ENCODE data around the gene MMP15. TPM values are rescaled to one million over a fixed set of nuclear protein-coding genes. Genes with fewer than 3 reads are reported as not detected.
"Not testable (repeated sequence)": the region's sequence is repeated elsewhere in the genome, so short reads cannot be mapped to it uniquely, and the experiment has no call there.

Gene MMP15
- total RNA-seq, result 70.3 TPM
- long read RNA-seq, full-length matches to known transcripts, result 45 of 67 reads
- long read RNA-seq, partial matches to known transcripts, result 19 of 67 reads
- long read RNA-seq, other reads (novel, unspliced or antisense), result 3 of 67 reads

DNA sequence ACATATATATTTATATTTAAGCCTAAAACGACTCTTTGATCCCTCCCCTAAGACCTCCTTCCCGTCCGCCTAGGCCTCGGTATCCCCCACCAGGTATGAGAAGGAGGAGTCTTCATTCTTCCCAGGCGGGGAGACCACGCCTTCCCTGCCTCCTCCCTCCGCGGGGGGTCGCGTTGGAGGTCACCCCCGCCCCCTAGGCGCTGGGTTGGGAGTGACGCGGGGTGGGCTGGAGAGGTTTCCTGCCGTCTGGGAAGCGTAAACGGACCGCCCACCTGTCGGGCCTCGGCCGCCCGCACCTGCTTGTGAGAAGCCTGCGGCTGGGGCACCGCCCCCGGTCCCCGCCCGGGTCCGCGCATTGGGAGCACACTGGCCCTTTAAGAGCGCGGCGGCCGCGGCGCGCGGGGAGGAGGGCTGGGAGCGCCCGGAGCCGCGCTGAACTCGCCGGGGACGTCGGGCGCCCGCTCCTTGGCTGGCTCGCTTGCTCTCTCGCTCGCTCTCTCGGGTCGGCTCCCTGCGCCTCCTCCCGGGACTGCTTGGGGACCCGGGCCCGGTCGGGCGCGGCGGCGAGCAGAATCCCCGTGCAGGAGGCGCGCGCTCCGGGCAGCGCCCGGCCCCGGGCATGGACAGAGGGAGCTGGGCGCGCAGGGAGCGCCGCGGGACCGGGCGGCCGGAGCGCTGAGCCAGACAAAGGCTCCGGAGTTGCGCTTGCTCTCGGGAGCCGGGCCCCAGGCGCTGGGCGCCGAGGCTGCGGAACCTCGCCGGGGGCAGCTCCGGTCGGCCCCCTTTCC is at the start of gene MMP15:
TSS of gene MMP15 (plus strand) at position 404 of the 788 bp plus-strand sequence. CDS start 597 bp downstream, outside the sequence.
- intact Hi-C loops (cut with DNase I), result loop anchor here (1.0 to 10.0 kb wide), 3 partner anchors 97 to 609 kb away; no protein-coding TSS in a partner anchor
- ATAC-seq (peak; percentile 69), DNase-seq (ENCODE audit: missing footprints) (peak; percentile 87)

DNA sequence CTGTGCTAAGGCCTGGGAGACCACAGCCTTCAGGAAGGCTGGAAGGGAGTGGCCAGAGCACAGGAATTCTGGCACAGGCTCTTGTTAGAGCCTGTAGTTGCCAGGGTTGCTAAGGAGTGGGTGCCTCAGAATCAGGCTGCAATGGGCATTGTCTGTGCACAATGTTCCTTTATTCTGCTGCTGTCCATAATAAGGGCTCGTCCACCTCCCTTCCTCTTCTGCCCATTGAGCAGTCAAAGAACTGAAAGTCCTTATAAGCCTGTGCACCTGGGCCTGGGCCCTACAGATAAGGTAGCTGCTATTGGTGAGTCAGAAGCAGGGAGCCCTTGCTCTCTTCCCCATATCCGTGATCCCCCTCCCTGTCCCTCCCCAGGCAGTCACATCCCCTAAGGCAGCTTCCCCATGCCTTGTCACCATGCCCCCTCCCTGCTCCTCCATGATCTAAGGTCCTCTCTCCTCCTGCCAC is 49.2 kb upstream of the MMP15 start:
- DNase-seq (ENCODE audit: missing footprints) (peak; percentile 50), ATAC-seq (peak; percentile 84)
- intact Hi-C loops (cut with DNase I), result no loop called here

DNA sequence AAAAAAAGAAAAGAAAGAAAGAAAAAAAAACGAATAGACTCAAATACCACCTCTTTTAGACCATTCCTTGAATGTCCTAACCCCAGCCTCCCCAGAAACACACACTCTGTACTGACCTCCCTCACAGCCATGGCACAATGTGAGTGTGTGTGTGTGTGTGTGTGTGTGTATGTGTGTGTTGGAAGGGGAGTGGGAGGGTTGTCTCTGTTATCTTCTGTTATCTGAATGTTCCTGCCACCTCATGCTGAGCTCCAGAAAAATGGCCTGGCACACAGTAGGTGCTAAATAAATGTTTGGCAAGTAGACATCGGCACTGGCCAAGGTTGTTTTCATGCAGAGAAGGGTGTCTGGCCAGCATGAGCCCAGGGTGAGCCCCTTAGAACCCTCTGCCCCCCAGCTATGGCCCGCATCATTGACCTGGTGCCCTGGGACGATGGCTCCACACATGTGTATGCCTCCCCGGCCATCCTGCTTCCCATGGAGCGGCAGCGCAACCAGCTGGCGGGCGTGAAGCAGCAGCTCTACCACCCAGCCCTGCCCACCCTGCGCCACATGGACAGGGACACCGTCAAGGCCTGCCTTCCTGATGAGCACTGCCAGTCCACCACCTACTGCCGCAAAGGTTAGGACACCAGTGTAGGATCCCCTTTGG is 48.0 kb upstream of the MMP15 start:
- ATAC-seq (peak; percentile 17), DNase-seq (ENCODE audit: missing footprints) (peak; percentile 63)
- intact Hi-C loops (cut with DNase I), result no loop called here

DNA sequence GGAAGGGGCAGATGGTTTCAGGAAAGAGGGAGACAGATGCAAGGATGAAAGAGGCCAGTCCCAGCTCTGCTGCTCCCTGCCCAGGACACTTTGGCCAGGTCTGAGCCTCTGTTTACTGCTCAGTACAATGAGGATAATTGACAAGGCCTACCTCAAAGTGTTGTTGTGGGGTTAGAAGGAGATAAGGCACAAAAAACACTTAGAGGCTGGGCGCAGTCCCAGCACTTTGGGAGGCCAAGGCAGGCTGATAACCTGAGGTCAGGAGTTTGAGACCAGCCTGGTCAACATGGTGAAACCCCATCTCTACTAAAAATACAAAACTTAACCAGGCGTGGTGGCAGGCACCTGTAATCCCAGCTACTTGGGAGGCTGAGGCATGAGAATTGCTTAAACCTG is 47.5 kb upstream of the MMP15 start:
- intact Hi-C loops (cut with DNase I); ATAC-seq: not testable (repeated sequence)
- DNase-seq (ENCODE audit: missing footprints), result peak; percentile 37

DNA sequence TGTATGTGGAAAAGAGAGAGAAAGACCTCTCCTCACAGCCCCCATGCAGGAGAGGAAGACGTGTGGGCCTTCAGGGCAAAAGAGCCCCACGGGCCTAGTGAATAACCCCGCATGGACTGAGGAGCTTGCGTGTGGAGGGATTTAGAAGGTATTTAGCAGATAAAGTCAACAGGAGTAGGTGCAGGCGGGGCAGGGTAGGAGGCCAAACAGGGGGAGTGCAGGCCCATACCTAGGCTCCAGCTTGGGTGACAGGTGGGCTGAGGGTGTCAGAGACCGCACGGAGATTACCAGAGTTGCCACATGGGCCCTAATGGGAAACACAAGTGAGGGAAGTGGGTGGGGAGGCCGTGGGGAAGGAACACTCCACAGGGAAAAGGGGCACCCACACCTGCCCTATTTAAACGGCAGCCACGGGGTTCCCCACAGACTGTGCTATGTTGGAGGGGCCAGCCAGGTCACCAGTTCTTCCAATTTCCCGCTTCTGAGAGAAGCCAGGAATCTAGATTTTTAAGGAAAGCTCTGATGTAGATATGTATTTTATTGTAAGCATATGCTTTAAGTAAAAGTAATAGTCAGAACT is 46.5 kb upstream of the MMP15 start:
- intact Hi-C loops (cut with DNase I), result no loop called here
- DNase-seq (ENCODE audit: missing footprints), result peak; percentile 21
- ATAC-seq, result no peak

DNA sequence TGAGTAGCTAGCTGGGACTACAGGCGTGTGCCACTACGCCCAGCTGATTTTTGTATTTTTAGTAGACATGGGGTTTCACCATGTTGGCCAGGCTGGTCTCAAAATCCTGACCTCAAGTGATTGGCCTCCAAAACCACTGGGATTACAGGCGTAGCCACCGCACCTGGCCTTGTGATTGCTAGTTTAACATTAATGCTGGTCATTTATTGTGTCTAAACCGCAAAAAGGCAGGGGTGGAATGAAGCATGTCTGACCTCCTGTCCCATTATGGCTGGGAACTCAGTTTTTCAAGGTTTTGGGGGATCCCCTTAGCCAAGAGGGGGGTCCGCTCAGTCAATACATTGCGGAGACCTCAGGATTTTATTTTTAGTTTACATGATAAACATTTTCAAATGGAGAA is 43.9 kb upstream of the MMP15 start:
- no peak for ATAC-seq
- DNase-seq (ENCODE audit: missing footprints), result no peak
- intact Hi-C loops (cut with DNase I), result no loop called here

DNA sequence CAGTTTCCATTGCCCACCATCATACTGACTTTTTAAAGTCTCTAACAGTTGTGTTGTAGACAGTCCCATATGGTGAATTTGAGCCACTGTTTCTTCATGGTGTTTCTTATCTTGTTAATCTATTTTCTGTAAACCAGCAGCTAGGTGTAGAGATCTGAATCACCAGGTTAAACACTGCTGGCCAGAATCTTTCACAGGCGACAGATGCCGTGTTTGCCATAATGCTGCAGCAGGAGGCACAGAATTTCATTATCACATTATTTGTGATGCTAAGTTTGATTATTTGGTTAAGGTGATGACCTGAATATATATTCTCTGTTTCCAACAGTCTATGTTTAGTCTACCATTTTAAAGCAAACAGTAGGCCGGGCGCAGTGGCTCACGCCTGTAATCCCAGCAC is 43.2 kb upstream of the MMP15 start:
- intact Hi-C loops (cut with DNase I), result no loop called here
- DNase-seq (ENCODE audit: missing footprints), result no peak
- no peak for ATAC-seq

DNA sequence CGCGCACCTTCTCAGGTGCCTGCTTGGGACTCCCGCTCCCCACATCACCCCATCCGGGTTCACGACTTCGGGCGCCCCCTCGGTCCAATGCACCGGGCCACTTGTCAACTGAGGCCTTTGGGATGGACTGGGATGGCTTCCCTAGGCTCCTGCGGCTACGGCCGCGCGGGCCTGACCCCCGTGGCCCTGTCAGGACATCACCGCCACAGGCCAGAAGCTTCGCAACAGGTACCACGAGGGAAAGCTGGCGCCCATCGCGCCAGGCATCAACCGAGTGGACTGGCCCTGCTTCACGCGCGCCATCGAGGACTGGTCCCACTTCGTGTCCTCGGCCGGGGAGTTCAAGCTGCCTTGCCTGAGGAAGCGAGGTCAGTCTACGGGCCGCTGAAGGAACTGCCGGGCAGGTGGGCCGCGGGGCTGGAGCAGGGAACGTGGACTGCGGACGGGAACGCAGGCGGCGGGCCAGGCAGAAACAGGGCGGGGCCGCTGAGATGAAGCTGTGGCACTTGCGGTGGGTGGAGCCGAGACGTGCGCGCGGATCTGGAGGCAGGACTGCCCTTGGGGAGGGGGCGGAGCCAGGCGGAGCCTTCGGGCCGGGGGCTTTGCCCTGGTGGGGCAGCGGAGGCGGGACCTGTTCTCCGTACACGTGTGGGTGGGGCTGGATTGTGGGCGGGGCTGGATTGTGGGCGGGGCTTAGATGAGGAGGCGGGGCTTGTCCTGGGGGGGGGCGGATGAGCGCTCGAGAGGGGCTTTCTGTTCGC is 40.9 kb upstream of the MMP15 start:
- ATAC-seq, result peak; percentile 87
- intact Hi-C loops (cut with DNase I), result loop anchor here (5.0 kb wide), 1 partner anchor 47 kb away; no protein-coding TSS in a partner anchor
- DNase-seq (ENCODE audit: missing footprints), result peak; percentile 94

DNA sequence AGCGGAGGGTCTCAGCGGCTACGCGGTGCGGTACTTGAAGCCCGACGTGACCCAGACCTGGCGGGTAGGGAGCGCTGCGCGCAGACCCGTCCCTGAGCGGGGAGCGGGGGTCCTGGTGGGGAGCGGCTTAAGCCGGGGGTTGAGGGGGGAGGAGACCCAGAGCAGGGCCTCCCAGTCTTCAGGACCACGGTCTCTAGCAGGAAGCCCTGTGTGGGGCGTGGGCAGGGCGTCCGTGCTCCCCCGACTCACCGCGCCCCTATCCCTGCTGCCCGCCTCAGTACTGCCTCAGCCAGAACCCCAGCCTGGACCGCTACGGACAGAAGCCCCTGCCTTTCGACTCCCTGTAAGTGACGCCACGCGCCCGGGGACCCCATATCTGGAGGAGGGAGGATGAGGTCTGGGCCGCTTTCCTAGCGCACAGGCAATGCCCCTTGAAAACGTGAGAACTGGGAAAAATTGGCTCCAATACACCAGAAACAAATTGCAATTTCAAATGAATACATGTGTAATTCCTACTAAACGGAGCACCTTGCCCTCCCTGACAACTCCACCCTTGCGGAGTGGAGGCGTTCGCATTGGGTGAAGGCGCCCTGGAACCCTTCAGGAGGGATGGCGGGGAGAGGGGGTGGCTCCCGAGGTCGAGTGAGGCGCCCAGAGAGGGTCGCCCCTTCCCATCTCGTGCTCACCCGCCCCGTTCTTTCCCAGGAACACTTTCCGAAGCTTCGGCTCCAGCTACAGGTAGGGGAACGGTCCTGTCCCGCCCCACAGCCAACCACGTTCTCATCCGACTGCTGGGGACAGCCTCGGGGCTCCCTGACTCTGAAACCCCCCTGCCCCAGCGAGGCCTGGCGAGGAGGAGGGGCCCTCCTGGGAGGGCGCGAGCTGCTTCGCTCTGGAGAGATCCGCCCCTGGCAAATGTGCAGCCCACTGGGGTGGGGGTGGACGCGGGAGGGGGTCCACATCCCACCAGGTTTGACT is 40.1 kb upstream of the MMP15 start:
- intact Hi-C loops (cut with DNase I), result loop anchor here (5.0 kb wide), 1 partner anchor 48 kb away; no protein-coding TSS in a partner anchor
- ATAC-seq (peak; percentile 36), DNase-seq (ENCODE audit: missing footprints) (no peak)

DNA sequence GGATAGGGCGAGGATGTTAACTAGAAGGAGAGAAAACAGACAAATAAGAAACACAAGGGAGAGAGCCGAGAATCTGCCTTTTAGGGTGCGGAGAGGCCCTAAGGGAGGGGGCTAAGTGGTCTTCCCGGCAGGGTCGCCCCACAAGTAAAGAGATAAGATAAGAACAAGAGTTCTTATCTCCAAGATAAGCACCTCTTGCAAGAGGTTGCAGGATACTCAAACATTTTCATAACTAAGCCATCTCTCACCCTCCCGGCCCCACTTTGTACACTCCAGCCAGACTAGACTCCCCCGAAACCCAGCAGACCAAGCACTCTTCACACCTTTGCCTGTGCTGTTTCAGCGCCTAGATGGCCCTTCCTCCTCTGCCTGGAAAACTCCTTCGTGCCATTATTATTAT is 39.4 kb upstream of the MMP15 start:
- DNase-seq (ENCODE audit: missing footprints) (no peak), ATAC-seq (no peak)
- intact Hi-C loops (cut with DNase I), result loop anchor here (5.0 kb wide), 1 partner anchor 49 kb away; no protein-coding TSS in a partner anchor

DNA sequence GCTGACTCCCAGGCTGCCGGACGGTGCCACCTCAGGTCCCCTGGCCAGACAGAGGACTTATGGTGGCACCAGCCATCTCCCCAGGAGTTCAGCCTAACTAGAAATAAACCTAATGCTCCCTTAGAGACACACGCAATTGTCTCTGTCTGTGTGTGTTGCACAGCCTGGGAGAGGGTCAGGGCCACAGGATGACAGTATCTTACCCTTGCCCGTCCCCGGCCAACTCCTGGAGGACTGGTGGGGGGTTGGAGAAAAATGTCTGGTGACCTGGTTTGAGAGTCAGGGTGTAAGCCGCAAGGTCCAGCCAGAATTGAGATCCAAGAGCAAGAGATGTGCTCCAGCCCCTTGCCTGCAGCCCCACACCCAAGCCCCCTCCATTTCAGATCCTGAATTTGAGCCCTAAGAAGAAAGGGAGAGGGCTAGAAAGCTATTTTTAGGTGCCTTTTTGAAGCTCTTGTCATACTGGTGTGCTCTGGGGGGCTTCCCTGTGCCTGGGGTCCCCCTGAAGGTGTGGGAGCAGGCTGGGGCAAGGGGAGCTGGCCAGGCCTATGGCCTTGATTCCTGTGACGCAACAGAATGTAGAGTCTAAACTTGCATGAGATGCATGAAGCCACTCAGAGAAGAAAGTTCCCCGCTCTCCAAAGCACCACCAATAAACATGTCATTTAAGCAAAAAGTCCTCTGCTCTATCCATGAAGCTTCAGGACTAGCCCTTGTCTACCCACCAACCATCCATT is 37.9 kb upstream of the MMP15 start:
- no peak for DNase-seq (ENCODE audit: missing footprints)
- no peak for ATAC-seq
- intact Hi-C loops (cut with DNase I), result loop anchor here (5.0 kb wide), 1 partner anchor 50 kb away; no protein-coding TSS in a partner anchor

DNA sequence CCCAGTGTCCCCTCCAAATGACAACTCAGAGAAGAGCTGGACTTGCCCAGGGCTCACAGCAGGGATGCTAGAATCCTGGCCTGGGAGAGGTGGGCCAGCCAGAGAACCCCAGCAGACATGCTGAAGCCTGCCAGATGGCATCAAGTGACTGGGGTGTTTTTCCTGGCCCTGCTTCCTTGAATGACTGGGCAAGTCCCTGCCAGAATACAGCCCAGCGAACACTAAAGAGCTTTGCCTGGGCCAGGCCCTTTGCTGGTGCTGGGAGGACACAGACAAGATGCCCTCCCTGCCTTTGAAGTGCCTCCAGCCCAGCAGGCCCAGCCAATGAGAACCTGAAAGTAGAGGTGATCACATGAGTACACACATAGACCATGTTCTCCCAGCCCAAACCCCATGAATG is 36.6 kb upstream of the MMP15 start:
- DNase-seq (ENCODE audit: missing footprints) (no peak), ATAC-seq (peak; percentile 62)
- intact Hi-C loops (cut with DNase I), result loop anchor here (5.0 kb wide), 1 partner anchor 52 kb away; no protein-coding TSS in a partner anchor

DNA sequence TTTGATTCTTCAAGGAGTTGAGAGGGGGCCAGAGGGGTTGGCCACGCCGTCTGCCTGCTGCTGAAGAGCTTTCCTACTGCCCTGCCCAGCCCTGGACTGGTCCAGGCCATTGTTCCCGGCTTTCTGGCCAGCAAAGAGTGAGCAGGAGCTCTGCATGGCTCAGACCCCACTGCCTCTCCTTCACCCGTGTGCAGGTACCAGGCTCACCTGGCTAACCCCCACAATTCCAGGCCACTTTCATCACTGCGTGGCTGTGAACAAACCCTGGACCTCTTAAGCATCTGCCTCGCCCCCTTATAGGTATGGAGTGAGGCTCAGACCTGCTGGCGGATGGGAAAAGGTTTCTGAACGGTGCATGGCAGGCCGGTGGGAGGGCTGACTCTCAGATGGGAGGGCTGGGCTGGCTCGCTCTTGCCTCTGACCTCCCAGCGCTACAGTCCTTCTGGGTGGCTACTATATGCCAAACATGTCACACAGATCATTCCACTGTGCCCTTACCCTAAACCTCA is 33.9 kb upstream of the MMP15 start:
- ATAC-seq (no peak), DNase-seq (ENCODE audit: missing footprints) (no peak)
- intact Hi-C loops (cut with DNase I), result no loop called here

DNA sequence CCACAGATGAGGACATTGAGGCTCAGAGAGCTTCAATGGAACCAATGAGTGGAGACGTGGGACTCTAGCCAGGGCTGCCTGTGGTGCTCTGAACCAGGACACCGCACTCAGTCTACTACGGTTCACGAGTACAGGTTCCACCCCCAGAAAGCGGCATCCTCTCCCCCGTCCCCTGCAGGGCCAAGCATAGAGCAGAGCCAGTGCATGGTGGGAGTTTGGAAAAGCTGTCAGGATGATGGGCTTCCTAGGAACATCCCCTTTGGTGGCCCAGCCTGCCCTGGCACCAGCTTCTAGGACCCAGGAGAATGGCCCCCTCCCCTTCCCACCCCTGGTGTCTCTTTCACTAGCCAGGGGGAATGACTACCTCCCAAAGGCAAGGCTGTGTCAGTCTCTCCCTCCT is 33.5 kb upstream of the MMP15 start:
- no peak for DNase-seq (ENCODE audit: missing footprints)
- intact Hi-C loops (cut with DNase I), result no loop called here
- ATAC-seq, result no peak

DNA sequence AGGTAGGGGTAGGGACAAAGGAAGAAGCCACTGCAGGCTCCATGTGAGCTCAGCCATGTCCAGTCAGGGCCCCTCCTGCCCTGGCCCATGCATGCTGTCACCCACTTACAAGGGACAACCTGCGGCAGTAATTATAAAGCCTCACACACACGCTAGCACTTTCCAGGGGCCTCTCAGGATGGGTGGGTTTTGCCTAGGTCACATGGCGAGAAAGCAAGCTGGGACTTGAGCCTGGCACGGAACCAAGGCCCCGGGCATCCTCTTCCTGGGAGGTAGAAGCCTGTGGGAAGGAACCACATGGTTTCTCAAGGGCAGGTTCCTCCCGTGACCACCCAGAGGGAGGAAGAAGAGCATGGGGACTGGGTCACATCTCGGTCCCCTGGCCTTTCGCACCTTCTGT is 32.1 kb upstream of the MMP15 start:
- ATAC-seq, result no peak

DNA sequence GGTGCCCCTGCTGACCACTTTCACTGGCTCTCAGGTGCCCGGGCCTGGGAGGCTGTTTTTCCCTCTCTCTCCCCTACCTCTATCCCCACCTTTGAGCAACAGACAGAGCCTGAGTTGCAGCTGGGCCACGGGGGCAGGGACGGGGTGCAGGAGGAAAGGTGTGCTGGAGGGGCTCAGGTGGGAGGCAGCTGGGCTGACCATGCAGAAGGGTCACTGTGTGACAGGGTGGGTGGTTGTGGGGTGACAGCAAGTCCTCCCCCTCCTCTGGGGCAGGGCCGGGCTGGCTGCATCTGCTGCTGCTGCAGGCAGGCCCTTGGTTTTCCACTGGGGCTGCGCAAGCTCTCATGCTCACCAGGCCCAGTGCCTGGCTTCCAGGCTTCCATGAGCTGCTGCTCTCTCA is 31.7 kb upstream of the MMP15 start:
- intact Hi-C loops (cut with DNase I), result no loop called here
- ATAC-seq, result no peak

More for the DNA sequence above, 32.1 kb upstream of the MMP15 start:
- DNase-seq (ENCODE audit: missing footprints), result no peak
- intact Hi-C loops (cut with DNase I), result no loop called here

DNA sequence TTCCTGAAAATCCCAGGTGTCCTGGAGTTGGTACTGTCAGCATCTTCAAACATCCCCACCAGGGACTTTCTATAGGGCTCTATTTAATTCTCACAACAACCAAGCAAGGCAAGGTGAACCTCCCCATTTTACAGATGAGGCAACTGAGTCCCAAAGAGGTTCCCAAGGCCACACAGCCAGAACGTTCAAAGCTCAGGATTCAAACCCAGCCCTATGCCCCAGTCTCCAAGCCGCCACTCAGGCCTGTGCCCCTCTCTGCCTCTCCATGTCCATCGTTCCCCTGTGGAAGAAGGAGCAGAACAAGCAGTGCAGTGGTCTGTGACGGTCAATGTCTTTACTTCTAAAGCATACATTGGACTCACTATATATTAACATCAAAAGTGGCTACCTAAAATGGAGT is 31.2 kb upstream of the MMP15 start:
- intact Hi-C loops (cut with DNase I), result no loop called here
- DNase-seq (ENCODE audit: missing footprints), result no peak

More for the DNA sequence above, 31.7 kb upstream of the MMP15 start:
- no peak for DNase-seq (ENCODE audit: missing footprints)

More for the DNA sequence above, 31.2 kb upstream of the MMP15 start:
- no peak for ATAC-seq
